IMR-90 (cell line): ENCODE measurements around the gene STARD3. TPM values are rescaled to one million over a fixed set of nuclear protein-coding genes. Genes with fewer than 3 reads are reported as not detected.

ENCODE experiments used
- ATAC-seq: fragments of 200-7000 bp; cut with Tn5 transposase; 2 replicates; pipeline ENCODE4 v1.9.1; 2020; ENCODE audit warnings: low read depth, mild to moderate bottlenecking, moderate library complexity
- BruUV-seq: library from RNA; stranded (reverse); fragments of 400-500 nt; replicated peaks from 2 replicates; lab custom pipeline; 2021; lab: Mats Ljungman, UMichigan
- CTCF ChIA-PET: fragments of 300-600 bp; formaldehyde crosslinking; extraction: SDS; loops from one replicate; lab custom pipeline; 2021; ENCODE audit warnings: antibody characterized with exemption; lab: Yijun Ruan, JAX
- POLR2A ChIA-PET: fragments of 300-600 bp; sonication (Branson Sonifier 250); formaldehyde crosslinking; loops from one replicate; lab custom pipeline; 2022; ENCODE audit warnings: antibody characterized with exemption; ENCODE audit not compliant: unreplicated experiment; lab: Charles Lee
- DNase-seq: peaks from one replicate; pipeline ENCODE4 v3.0.0; 2013
- H2AFZ ChIP-seq: replicated peaks from 2 replicates; pipeline ENCODE3; 2013; ENCODE audit warnings: low read length, mild to moderate bottlenecking; ENCODE audit not compliant: poor library complexity
- H2AK5ac ChIP-seq: 2 replicates; pipeline ENCODE4 v1.6.1; 2013; ENCODE audit warnings: low read depth, low read length, inconsistent platforms
- H2AK9ac ChIP-seq: replicated peaks from 2 replicates; pipeline ENCODE3; 2013; ENCODE audit warnings: mild to moderate bottlenecking, low read depth, low read length, moderate library complexity; ENCODE audit not compliant: poor library complexity
- H2BK120ac ChIP-seq: 2 replicates; pipeline ENCODE4 v1.6.1; 2013; ENCODE audit warnings: low read depth, low read length, inconsistent platforms
- H2BK15ac ChIP-seq: 3 replicates; pipeline ENCODE4 v1.6.1; 2013; ENCODE audit warnings: low read depth, low read length, inconsistent platforms
- H2BK20ac ChIP-seq: 2 replicates; pipeline ENCODE4 v1.6.1; 2013; ENCODE audit warnings: low read depth, mild to moderate bottlenecking, inconsistent platforms, low read length, moderate library complexity
- H2BK5ac ChIP-seq: 2 replicates; pipeline ENCODE4 v1.6.1; 2013; ENCODE audit warnings: mild to moderate bottlenecking, low read depth, low read length, inconsistent platforms; ENCODE audit not compliant: poor library complexity, severe bottlenecking
- H3K14ac ChIP-seq: replicated peaks from 2 replicates; pipeline ENCODE4 v1.6.1; 2013; ENCODE audit warnings: low read depth, low read length, inconsistent platforms
- H3K18ac ChIP-seq: 2 replicates; pipeline ENCODE4 v1.6.1; 2013; ENCODE audit warnings: low read depth, low read length, control low read depth
- H3K23ac ChIP-seq: 2 replicates; pipeline ENCODE4 v1.6.1; 2013; ENCODE audit warnings: low read depth, low read length, inconsistent platforms
- H3K27ac ChIP-seq: 2 replicates; pipeline ENCODE4 v1.5.1; 2013; ENCODE audit warnings: mild to moderate bottlenecking, control low read depth, low read length; ENCODE audit not compliant: insufficient read depth
- H3K27me3 ChIP-seq: 2 replicates; pipeline ENCODE4 v1.6.1; 2013; ENCODE audit warnings: low read length; ENCODE audit not compliant: control insufficient read depth, insufficient read depth
- H3K36me3 ChIP-seq: 2 replicates; pipeline ENCODE4 v1.6.1; 2013; ENCODE audit warnings: low read length, mixed read lengths; ENCODE audit not compliant: control insufficient read depth, insufficient read depth
- H3K4ac ChIP-seq: 2 replicates; pipeline ENCODE4 v1.6.1; 2013; ENCODE audit warnings: low read depth, low read length, inconsistent platforms
- H3K4me1 ChIP-seq: 2 replicates; pipeline ENCODE4 v1.6.1; 2013; ENCODE audit warnings: low read length, mixed read lengths; ENCODE audit not compliant: control insufficient read depth, insufficient read depth
- H3K4me2 ChIP-seq: 2 replicates; pipeline ENCODE4 v1.6.1; 2013; ENCODE audit warnings: low read depth, mild to moderate bottlenecking, control low read depth, low read length, moderate library complexity
- H3K4me3 ChIP-seq: 2 replicates; pipeline ENCODE4 v1.5.1; 2013; ENCODE audit warnings: low read depth, mild to moderate bottlenecking, control low read depth, low read length, moderate library complexity; ENCODE audit not compliant: insufficient read depth
- H3K56ac ChIP-seq: 2 replicates; pipeline ENCODE4 v1.6.1; 2013; ENCODE audit warnings: low read length, inconsistent platforms; ENCODE audit not compliant: insufficient read depth; ENCODE audit errors: extremely low read depth
- H3K79me1 ChIP-seq, 2 experiments: 2 replicates each; pipeline ENCODE4 v1.6.1; 2013; ENCODE audit warnings: low read length in 2 of 2, inconsistent platforms in 1 of 2, low read depth in 1 of 2
- H3K9ac ChIP-seq: 2 replicates; pipeline ENCODE4 v1.6.1; 2013; ENCODE audit warnings: low read depth, low read length, control low read depth
- H3K9me1 ChIP-seq: 2 replicates; pipeline ENCODE4 v1.6.1; 2013; ENCODE audit warnings: low read length, inconsistent platforms; ENCODE audit not compliant: insufficient read depth
- H3K9me3 ChIP-seq: 2 replicates; pipeline ENCODE4 v1.6.1; 2013; ENCODE audit warnings: low read length; ENCODE audit not compliant: control insufficient read depth, insufficient read depth
- H4K20me1 ChIP-seq: 2 replicates; pipeline ENCODE4 v1.6.1; 2013; ENCODE audit warnings: low read length, inconsistent platforms; ENCODE audit not compliant: insufficient read depth
- H4K5ac ChIP-seq: 2 replicates; pipeline ENCODE4 v1.6.1; 2013; ENCODE audit warnings: mild to moderate bottlenecking, low read depth, low read length, control low read depth
- H4K8ac ChIP-seq, 2 experiments: 2 replicates each; pipeline ENCODE4 v1.6.1; 2013; ENCODE audit warnings: low read depth in 2 of 2, low read length in 2 of 2, control low read depth in 1 of 2, inconsistent platforms in 1 of 2
- H4K91ac ChIP-seq: 2 replicates; pipeline ENCODE4 v1.6.1; 2013; ENCODE audit warnings: low read depth, low read length, inconsistent platforms; ENCODE audit not compliant: insufficient read depth
- RAD21 ChIP-seq: IDR thresholded peaks from 2 replicates; pipeline ENCODE4 v1.6.1; 2012; ENCODE audit warnings: low read length, improper control_type of control experiment
- USF2 ChIP-seq: fragments of 150-350 bp; IDR thresholded peaks from 2 replicates; pipeline ENCODE4 v1.6.1; 2017; ENCODE audit warnings: mild to moderate bottlenecking, antibody characterized with exemption, low read length, low read depth
- WGBS, 2 experiments: methylation state at CpG; one replicate each; pipeline versions ENCODE4 v1.1.5 to v1.1.7; 2013; ENCODE audit warnings: missing lambda C conversion rate in 2 of 2; ENCODE audit not compliant: insufficient read length in 1 of 2; ENCODE audit errors: extremely low coverage in 2 of 2; 5-methylcytosine and 5-hydroxymethylcytosine counted together
- dilution Hi-C: fragments of 300-500 bp; cut with HindIII; formaldehyde crosslinking; loops from one replicate; pipeline ENCODE4 v1.14.3; 2018; ENCODE audit warnings: low sequenced_read_pairs; ENCODE audit not compliant: unreplicated experiment
- in situ Hi-C: fragments of 300-500 bp; cut with MboI; formaldehyde crosslinking; loops from 3 replicates; pipeline ENCODE4 v1.14.3; 2019; ENCODE audit warnings: low sequenced_read_pairs, inconsistent platforms, mixed read lengths
- intact Hi-C: fragments of 100-400 bp; cut with micrococcal nuclease; formaldehyde crosslinking; loops from 2 replicates; pipeline ENCODE4 v1.10.0; 2022
- polyA plus RNA-seq, 3 experiments: library from polyadenylated mRNA; depleted of rRNA; stranded (reverse); fragments of >200 nt; gene quantifications; 2 replicates each; pipeline ENCODE4 v1.2.3, GENCODE V29; 2012; ENCODE audit warnings: low replicate concordance in 1 of 3
- total RNA-seq: library from RNA; depleted of rRNA; stranded (reverse); fragments of >200 nt; gene quantifications from 2 replicates; pipeline ENCODE4 v1.2.3, GENCODE V29; 2012

Gene STARD3
- total and polyA plus RNA-seq, 2 of the 4 experiments (the other 2 are of a cell fraction), result 8.1 to 50.4 TPM

DNA sequence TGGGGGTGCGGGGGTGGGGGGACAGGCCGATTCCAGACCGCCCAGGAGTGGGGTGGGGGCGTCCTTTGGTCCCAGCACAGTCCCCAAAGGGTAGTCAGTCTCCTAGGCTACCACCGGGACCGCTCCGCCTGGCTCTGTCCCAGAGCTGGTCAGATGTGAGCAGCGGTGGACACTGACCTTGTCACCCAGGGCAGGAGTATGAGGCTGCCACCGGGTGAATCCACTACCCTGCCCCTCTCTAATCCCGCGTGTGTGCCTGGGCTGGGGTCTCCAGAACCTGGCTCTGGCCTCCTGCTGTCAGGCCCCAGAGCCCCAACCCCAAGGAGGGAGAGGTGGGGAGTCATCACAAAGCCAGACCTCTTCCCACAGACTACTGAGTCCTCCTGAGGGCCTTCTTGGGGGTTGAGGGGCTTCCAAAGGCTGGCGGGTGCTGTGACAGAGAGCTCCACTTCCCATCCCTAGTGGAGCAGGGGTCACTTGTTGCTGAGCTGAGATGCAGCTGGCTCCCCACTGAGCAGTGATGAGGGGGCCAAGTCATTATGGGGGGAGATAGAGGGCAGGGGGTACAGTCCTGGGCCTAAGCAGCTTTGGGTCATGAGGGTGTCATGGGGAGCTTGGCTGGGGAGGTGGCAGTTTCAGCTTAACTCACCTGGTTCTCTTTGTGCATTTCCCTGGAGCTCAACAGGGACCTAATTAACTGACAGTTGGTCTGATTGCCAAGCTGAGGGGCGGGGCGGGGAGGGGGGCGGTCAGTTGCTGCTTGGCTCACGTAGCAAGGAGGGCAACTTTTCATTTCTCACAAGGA is 9.0 kb upstream of the STARD3 start:
- no peak overlapping the region for H4K91ac ChIP-seq
- H3K14ac ChIP-seq, result no peak overlapping the region
- 60% methylated on average over 3 of the region's 16 CpGs; no CpG with 5 or more reads in 1 of the 2 experiments for WGBS, 2 experiments
- ChIA-PET CTCF (interaction anchor here (1.1 kb wide), 1 partner anchor 77 kb away, joined by 3 read pairs; no protein-coding TSS in a partner anchor), POLR2A (no interaction called here)
- H3K9ac ChIP-seq, result no peak overlapping the region
- H3K9me1 ChIP-seq, result no peaks in the 10 kb centered on the region
- no peak overlapping the region for H4K8ac ChIP-seq
- peaks cover 3% of the 10 kb centered on the region; the same call in 1 of the 2 replicates for H3K4me1 ChIP-seq
- H3K23ac ChIP-seq, result no peak overlapping the region
- H3K56ac ChIP-seq, result no peak overlapping the region
- DNase-seq (no peak), ATAC-seq (no peak)
- no peak overlapping the region for H2AFZ ChIP-seq
- dilution Hi-C loops (no loop called here), in situ Hi-C loops (no loop called here), intact Hi-C loops (loop anchor here (10.0 kb wide), 1 partner anchor 357 kb away; the partner anchor contains the start of gene PSMD3)
- no peak overlapping the region for H2BK20ac ChIP-seq
- H2AK9ac ChIP-seq, result no peak overlapping the region
- no peaks in the 10 kb centered on the region for H3K36me3 ChIP-seq
- H2BK15ac ChIP-seq, result no peak overlapping the region
- no peak overlapping the region for H3K4ac ChIP-seq
- no TSS peak for BruUV-seq
- H3K27me3 ChIP-seq, result peaks cover 78% of the 10 kb centered on the region
- no peak overlapping the region for H3K27ac ChIP-seq
- no peak overlapping the region for H2AK5ac ChIP-seq
- no peak overlapping the region for H3K4me3 ChIP-seq
- H3K18ac ChIP-seq, result no peak overlapping the region
- no peaks in the 10 kb centered on the region for H4K20me1 ChIP-seq
- H2BK120ac ChIP-seq, result no peak overlapping the region
- no peaks in the 10 kb centered on the region for H3K9me3 ChIP-seq
- no peak overlapping the region for H2BK5ac ChIP-seq
- TF ChIP-seq USF2, result no peak
- no peak for TF ChIP-seq RAD21
- no peak overlapping the region for H3K4me2 ChIP-seq
- H3K79me1 ChIP-seq, result no peaks in the 10 kb centered on the region
- no peak overlapping the region for H4K5ac ChIP-seq
